BLaER1 treated with 17β-estradiol and CSF1 and Interleukin-3, amounts not matched to agents 10 nM and 100 nM (cell line): ENCODE data around the gene ARHGEF28.

Experiments
- H3K27ac ChIP-seq, 11 experiments: shearing (Covaris generic); formaldehyde crosslinking; 2 replicates each; pipeline ENCODE4 v1.8.1; 2022
- H3K27me3 ChIP-seq, 11 experiments: shearing (Covaris generic); formaldehyde crosslinking; 2 replicates each; pipeline ENCODE4 v1.8.1; 2022
- H3K36me3 ChIP-seq, 11 experiments: shearing (Covaris generic); formaldehyde crosslinking; 2 replicates each; pipeline ENCODE4 v1.8.1; 2022
- H3K4me1 ChIP-seq, 10 experiments: shearing (Covaris generic); formaldehyde crosslinking; 2 replicates each; pipeline ENCODE4 v1.8.1; 2022
- H3K4me2 ChIP-seq, 11 experiments: shearing (Covaris generic); formaldehyde crosslinking; 2 replicates each; pipeline ENCODE4 v1.8.1; 2022
- H3K4me3 ChIP-seq, 10 experiments: shearing (Covaris generic); formaldehyde crosslinking; 2 replicates each; pipeline ENCODE4 v1.8.1; 2022
- H3K9ac ChIP-seq, 11 experiments: shearing (Covaris generic); formaldehyde crosslinking; 2 replicates each; pipeline ENCODE4 v1.8.1; 2022
- H3K9me3 ChIP-seq, 11 experiments: shearing (Covaris generic); formaldehyde crosslinking; replicated peaks in 1 of 11; 2 replicates each; pipeline ENCODE4 v1.8.1; 2022
- H4K20me1 ChIP-seq, 11 experiments: shearing (Covaris generic); formaldehyde crosslinking; 2 replicates each; pipeline ENCODE4 v1.8.1; 2022
- Cebpa-rat ChIP-seq, 11 experiments: shearing (Covaris generic); IDR thresholded peaks; 2 replicates each; pipeline ENCODE4 v1.8.1; 2022

Gene ARHGEF28

DNA sequence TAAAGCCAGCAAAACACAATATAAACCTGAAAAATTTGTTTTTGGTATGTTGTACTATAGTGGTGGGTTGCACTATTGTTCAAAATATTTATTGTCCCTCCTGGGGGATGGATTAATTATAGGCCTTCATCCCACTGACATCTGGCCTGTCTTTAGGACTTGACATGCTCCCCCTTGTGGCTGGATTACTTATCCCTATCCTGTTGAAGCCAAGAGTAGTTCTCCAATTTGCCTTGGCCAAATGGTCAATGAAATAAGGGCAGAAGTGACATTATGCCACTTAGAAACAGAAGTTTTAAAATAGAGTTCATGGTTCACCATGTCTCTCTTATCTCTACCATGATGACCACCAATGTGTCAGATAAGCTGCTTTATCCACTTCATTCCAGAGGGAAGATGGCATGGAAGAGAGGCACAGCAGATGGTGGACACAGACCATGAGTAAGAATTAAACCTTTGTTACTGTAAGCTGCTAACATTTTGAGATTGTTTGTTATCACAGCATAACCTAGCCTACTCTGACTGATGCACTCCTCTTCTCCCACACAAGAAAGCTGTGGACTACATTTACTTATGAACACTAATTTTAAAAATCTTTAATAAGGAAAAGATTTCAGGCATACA lies 29.2 kb upstream of the ARHGEF28 start:
- no peak overlapping the region for H3K9ac ChIP-seq
- peaks cover 4 to 11% (median 6%) of the 10 kb centered on the region in 11 experiments; a peak in 19 of 22 replicates for H3K9me3 ChIP-seq
- H3K4me2 ChIP-seq: no peak overlapping the region
- no peaks in the 10 kb centered on the region for H3K36me3 ChIP-seq
- no peaks in the 10 kb centered on the region for H3K4me1 ChIP-seq
- H3K27me3 ChIP-seq: no peaks in the 10 kb centered on the region
- no peak overlapping the region for H3K4me3 ChIP-seq
- H4K20me1 ChIP-seq: no peaks in the 10 kb centered on the region
- TF ChIP-seq Cebpa-rat (IDR thresholded peaks at IDR 0.05): no peak
- no peak overlapping the region for H3K27ac ChIP-seq

DNA sequence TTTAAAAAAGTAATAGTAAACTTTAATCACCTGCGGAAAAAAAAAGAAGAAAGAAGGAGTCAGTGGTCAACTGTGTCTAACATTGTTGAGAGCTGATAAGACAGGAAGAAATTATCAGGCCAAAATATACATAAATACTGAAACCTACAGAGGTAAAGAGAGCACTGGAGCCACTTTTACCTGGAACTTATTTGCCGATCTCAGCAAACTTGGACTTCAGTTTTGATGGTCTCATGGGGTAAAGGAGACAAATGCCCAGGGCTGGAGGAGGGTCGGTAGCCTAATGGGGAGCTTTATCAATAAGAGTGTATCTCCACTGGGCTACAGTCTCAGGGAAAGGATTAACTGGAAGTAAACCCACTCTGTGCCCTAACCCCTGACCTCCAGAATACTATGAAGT lies 26.6 kb upstream of the ARHGEF28 start:
- Histone ChIP-seq H3K36me3 (no peaks in the 10 kb centered on the region), H4K20me1 (no peaks in the 10 kb centered on the region), H3K9me3 (peaks cover 8 to 18% (median 14%) of the 10 kb centered on the region in 11 experiments; a peak in 19 of 22 replicates), H3K27ac (no peak overlapping the region), H3K4me1 (no peaks in the 10 kb centered on the region), H3K4me3 (no peak overlapping the region), H3K27me3 (no peaks in the 10 kb centered on the region), H3K4me2 (no peak overlapping the region), H3K9ac (no peak overlapping the region)
- TF ChIP-seq Cebpa-rat (IDR thresholded peaks at IDR 0.05): no peak

DNA sequence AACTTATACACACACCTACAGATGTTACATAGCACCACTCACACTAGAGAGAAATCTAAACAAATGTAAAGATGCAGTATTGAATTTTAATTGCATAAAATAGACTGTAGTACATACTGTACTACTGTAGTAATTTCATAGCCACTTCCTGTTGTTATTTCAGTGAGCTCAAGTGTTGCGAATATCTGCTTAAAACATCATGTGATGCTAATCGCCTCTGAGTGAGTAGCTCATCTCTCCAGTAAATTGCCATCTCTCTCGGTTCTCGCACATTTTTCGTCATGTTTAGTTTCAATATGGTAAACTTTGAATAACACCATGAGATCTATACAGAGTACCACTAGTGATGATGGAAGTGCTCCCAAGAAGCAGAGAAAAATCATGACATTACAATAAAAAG lies 22.0 kb upstream of the ARHGEF28 start:
- Histone ChIP-seq H3K4me2 (no peak overlapping the region), H4K20me1 (no peaks in the 10 kb centered on the region), H3K9ac (no peak overlapping the region), H3K27ac (no peak overlapping the region), H3K9me3 (peaks cover 8 to 18% (median 14%) of the 10 kb centered on the region in 11 experiments; a peak in 19 of 22 replicates), H3K4me3 (no peak overlapping the region), H3K27me3 (no peaks in the 10 kb centered on the region), H3K36me3 (no peaks in the 10 kb centered on the region), H3K4me1 (no peaks in the 10 kb centered on the region)
- no peak for TF ChIP-seq Cebpa-rat (IDR thresholded peaks at IDR 0.05)

DNA sequence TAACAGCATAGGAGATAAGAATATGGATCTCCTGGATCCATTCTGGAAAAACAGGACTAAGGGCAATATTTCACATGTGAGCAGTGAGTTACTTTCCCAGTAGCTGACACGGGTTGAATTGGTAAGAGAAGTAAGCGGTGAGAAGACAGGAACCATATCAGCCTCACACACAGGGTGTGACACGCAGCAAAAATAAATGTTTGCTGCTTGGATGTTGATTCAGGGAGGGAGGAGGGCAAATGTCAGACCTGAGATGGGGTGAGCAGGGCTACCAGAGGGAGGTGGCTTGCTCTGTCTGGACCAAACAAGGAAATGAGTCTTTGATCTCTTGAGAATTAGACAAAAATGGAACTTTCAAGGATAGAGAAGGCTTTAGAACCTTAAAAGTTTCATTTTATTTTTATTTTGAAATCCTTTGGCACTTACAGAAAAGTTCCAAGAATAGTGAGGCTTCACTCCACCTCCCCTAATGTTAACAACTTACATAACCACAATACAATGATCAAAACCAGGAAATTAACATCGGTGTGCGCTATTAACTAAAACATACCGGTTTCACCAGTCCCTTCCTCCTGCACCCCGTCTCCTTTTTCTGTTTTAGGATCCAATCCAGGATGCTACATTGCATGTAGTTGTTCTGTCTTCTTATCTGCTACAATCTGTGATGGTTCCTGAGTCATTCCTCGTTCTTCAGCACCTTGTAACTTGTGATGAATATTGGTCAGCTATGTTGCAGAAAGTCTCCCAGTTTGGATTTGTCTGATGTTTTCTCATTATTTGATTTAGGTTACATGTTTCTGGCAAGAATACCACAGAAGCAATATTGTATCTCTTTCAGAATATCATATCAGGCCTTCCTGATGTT lies 20.5 kb upstream of the ARHGEF28 start:
- TF ChIP-seq Cebpa-rat (IDR thresholded peaks at IDR 0.05): no peak
- Histone ChIP-seq H3K9ac (no peak overlapping the region), H3K36me3 (no peaks in the 10 kb centered on the region), H3K27ac (no peak overlapping the region), H3K27me3 (no peaks in the 10 kb centered on the region), H3K9me3 (peaks cover 8 to 21% (median 16%) of the 10 kb centered on the region in 11 experiments; a peak in 20 of 22 replicates), H4K20me1 (no peaks in the 10 kb centered on the region), H3K4me1 (no peaks in the 10 kb centered on the region), H3K4me2 (no peak overlapping the region), H3K4me3 (no peak overlapping the region)

DNA sequence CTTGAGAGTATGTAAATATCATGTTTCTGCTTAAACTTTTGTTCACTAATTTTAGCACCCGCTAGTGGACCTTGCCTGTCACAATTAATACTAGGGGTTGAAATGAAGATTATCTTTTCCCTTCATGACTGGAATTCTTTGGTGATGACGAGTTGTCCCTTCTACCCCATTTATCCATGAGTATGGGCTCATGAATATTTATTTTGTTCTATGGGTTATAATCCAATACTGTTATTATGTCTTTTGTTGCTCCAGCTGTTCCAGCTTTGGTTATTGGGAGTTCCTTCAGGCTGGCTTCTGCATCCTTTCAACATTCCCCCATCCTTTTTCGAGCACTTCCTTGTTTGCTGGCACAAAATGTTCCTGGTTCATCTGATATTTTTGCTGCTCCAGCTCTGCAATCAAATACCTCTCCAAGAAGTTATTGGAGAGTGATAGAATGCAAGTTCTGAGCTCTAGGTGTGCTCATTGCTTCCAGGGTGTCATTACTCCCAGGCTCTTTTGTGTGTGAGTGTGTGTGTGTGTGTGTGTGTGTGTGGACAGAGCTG lies 19.7 kb upstream of the ARHGEF28 start:
- no peak overlapping the region for H3K4me3 ChIP-seq
- H3K27me3 ChIP-seq: no peaks in the 10 kb centered on the region
- H4K20me1 ChIP-seq: no peaks in the 10 kb centered on the region
- no peak overlapping the region for H3K4me2 ChIP-seq
- TF ChIP-seq Cebpa-rat (IDR thresholded peaks at IDR 0.05): no peak
- no peak overlapping the region for H3K9ac ChIP-seq
- no peaks in the 10 kb centered on the region for H3K36me3 ChIP-seq
- H3K27ac ChIP-seq: no peak overlapping the region
- H3K9me3 ChIP-seq: peaks cover 16 to 28% (median 23%) of the 10 kb centered on the region in 11 experiments; a peak in 21 of 22 replicates
- no peaks in the 10 kb centered on the region for H3K4me1 ChIP-seq

DNA sequence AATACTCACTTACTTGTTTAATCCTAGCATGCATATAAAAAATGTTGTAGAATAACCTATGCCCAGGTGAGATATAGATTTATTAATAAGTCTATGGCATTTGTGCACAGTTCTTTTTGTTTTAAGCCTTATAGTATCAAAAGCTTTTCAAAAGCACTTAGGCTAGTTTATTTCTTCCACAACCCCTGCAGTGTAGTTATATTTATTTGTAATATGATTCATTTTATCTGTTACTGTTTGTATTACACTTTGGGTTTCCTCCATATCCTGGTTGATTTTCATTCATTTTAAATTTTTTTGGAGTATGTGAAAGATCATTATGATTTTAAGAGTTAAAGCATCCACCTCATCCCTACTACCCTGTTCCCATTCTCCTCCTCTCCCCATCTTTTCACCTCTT lies 18.8 kb upstream of the ARHGEF28 start:
- H3K27me3 ChIP-seq: no peaks in the 10 kb centered on the region
- no peak overlapping the region for H3K4me3 ChIP-seq
- H3K9ac ChIP-seq: no peak overlapping the region
- H4K20me1 ChIP-seq: no peaks in the 10 kb centered on the region
- H3K36me3 ChIP-seq: no peaks in the 10 kb centered on the region
- no peak overlapping the region for H3K27ac ChIP-seq
- H3K4me2 ChIP-seq: no peak overlapping the region
- H3K4me1 ChIP-seq: no peaks in the 10 kb centered on the region
- peaks cover 14 to 24% (median 16%) of the 10 kb centered on the region in 11 experiments; a peak in 19 of 22 replicates for H3K9me3 ChIP-seq
- TF ChIP-seq Cebpa-rat (IDR thresholded peaks at IDR 0.05): no peak

DNA sequence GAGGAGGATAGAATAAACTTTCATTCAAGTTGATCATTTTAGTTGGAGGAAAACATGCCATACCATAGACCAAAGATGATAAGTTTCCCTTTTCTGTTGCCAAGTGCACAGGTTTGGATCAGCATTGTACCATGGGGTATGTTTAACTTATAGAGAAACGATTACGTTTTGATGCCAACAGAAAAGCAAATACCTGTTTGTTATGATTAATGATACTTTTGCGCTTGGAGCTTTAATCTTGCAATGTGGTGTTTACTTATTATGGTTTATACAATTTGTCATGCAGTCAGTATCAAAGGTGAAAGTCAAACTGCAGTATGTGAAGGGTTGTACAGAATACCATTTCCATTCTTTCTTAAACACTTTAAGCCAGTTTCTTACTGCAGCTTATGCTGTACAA lies 13.2 kb upstream of the ARHGEF28 start:
- H3K27ac ChIP-seq: no peak overlapping the region
- H3K4me1 ChIP-seq: no peaks in the 10 kb centered on the region
- H3K27me3 ChIP-seq: no peaks in the 10 kb centered on the region
- peaks cover 12 to 18% (median 14%) of the 10 kb centered on the region in 11 experiments; a peak in 19 of 22 replicates for H3K9me3 ChIP-seq
- no peak for TF ChIP-seq Cebpa-rat (IDR thresholded peaks at IDR 0.05)
- H4K20me1 ChIP-seq: no peaks in the 10 kb centered on the region
- no peak overlapping the region for H3K9ac ChIP-seq
- H3K4me3 ChIP-seq: no peak overlapping the region
- H3K36me3 ChIP-seq: no peaks in the 10 kb centered on the region
- no peak overlapping the region for H3K4me2 ChIP-seq

DNA sequence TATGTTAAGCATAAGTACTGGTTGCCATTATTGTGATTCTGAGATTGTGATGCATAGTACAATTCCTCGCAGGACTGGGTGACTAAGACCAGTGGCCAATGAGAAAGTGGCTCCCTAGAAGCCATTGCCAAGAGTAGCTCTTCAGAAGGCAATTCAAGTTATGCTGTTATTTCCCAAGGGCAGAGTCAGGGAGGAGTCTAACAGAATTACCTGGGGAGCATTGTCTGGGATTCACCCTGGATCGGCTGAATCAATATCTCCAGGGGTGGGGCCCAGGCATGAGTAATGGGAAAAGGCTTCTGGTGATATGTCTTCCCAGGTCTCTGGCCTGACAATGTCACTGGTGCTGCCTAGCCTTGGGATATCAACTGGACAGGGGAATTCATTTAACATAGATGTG lies 10.9 kb upstream of the ARHGEF28 start:
- no peak overlapping the region for H3K4me3 ChIP-seq
- H3K4me2 ChIP-seq: no peak overlapping the region
- no peaks in the 10 kb centered on the region for H3K27me3 ChIP-seq
- no peak overlapping the region for H3K27ac ChIP-seq
- H3K36me3 ChIP-seq: no peaks in the 10 kb centered on the region
- peaks cover 12 to 18% (median 14%) of the 10 kb centered on the region in 11 experiments; a peak in 19 of 22 replicates for H3K9me3 ChIP-seq
- no peaks in the 10 kb centered on the region for H3K4me1 ChIP-seq
- TF ChIP-seq Cebpa-rat (IDR thresholded peaks at IDR 0.05): no peak
- no peaks in the 10 kb centered on the region for H4K20me1 ChIP-seq
- H3K9ac ChIP-seq: no peak overlapping the region

DNA sequence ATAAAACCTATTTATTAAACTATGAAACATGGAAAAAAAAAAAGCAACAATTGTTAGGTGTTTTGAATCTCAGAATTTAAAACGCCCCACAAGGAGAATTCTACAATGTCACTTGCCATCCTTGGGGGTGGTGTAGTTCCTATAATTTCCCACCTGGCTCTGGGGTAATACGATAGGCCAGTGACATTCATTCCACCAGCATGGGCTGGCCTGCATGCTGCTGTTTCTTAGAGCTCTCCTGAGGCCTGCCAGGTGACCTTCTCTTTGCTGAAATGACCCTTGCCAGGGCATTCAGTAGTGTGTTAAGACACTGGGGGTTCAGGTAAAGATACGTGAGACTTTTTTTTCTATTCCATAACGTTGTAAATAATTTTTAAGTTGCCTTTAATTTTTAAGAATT lies 10.0 kb upstream of the ARHGEF28 start:
- no peak for TF ChIP-seq Cebpa-rat (IDR thresholded peaks at IDR 0.05)
- H3K4me1 ChIP-seq: no peaks in the 10 kb centered on the region

More for the DNA sequence above, 10.0 kb upstream of the ARHGEF28 start:
- Histone ChIP-seq H3K36me3 (no peaks in the 10 kb centered on the region), H3K4me3 (no peak overlapping the region), H4K20me1 (no peaks in the 10 kb centered on the region), H3K27ac (no peak overlapping the region), H3K9ac (no peak overlapping the region), H3K4me2 (no peak overlapping the region), H3K27me3 (no peaks in the 10 kb centered on the region), H3K9me3 (peaks cover 5 to 9% (median 8%) of the 10 kb centered on the region in 11 experiments; a peak in 18 of 22 replicates)
